HEK293T (cell line): ENCODE data around the gene COA8.
A peak's percentile ranks its signal among the peaks of the same experiment; 100 is the strongest.

ENCODE experiments used
- CTCF ChIA-PET: fragments of 350-600 bp; formaldehyde crosslinking; extraction: SDS; loops from one replicate; lab custom pipeline; 2021; ENCODE audit warnings: antibody characterized with exemption, inconsistent platforms; lab: Yijun Ruan, JAX
- POLR2A ChIA-PET: fragments of 350-600 bp; formaldehyde crosslinking; extraction: SDS; loops from one replicate; lab custom pipeline; 2020; ENCODE audit warnings: antibody characterized with exemption, inconsistent platforms; lab: Yijun Ruan, JAX
- DNase-seq: peaks from one replicate; pipeline ENCODE4 v3.0.0; 2012; ENCODE audit warnings: mixed read lengths; ENCODE audit errors: extremely low spot score
- ARNT ChIP-seq: fragments of 450-650 bp; IDR thresholded peaks from 2 replicates; pipeline ENCODE4 v1.6.1; 2017; ENCODE audit warnings: mild to moderate bottlenecking
- BHLHE40 ChIP-seq: fragments of 450-650 bp; IDR thresholded peaks from 2 replicates; pipeline ENCODE4 v1.6.1; 2016; ENCODE audit warnings: mild to moderate bottlenecking, moderate library complexity, borderline replicate concordance
- CTBP1 ChIP-seq: fragments of 450-650 bp; IDR thresholded peaks from 2 replicates; pipeline ENCODE4 v1.6.1; 2016; ENCODE audit warnings: borderline replicate concordance
- ELF4 ChIP-seq: fragments of 450-650 bp; IDR thresholded peaks from 2 replicates; pipeline ENCODE4 v1.6.1; 2017; ENCODE audit warnings: antibody characterized with exemption
- FOXA1 ChIP-seq: fragments of 450-650 bp; IDR thresholded peaks from 2 replicates; pipeline ENCODE4 v1.6.1; 2016; ENCODE audit warnings: mild to moderate bottlenecking
- FOXK2 ChIP-seq: fragments of 450-650 bp; IDR thresholded peaks from 2 replicates; pipeline ENCODE4 v1.6.1; 2016; ENCODE audit warnings: mild to moderate bottlenecking
- FOXM1 ChIP-seq: fragments of 450-650 bp; IDR thresholded peaks from 2 replicates; pipeline ENCODE4 v1.6.1; 2017; ENCODE audit warnings: mild to moderate bottlenecking, borderline replicate concordance
- HDGF ChIP-seq: fragments of 450-650 bp; IDR thresholded peaks from 2 replicates; pipeline ENCODE4 v1.6.1; 2017; ENCODE audit warnings: antibody characterized with exemption, borderline replicate concordance
- L3MBTL2 ChIP-seq: fragments of 450-650 bp; conservative IDR thresholded peaks from 2 replicates; pipeline ENCODE4 v1.6.1; 2016; ENCODE audit warnings: mild to moderate bottlenecking
- LEF1 ChIP-seq: fragments of 450-650 bp; IDR thresholded peaks from 2 replicates; pipeline ENCODE4 v1.6.1; 2017; ENCODE audit warnings: mild to moderate bottlenecking, borderline replicate concordance
- NFRKB ChIP-seq: fragments of 450-650 bp; IDR thresholded peaks from 2 replicates; pipeline ENCODE4 v1.6.1; 2016; ENCODE audit warnings: mild to moderate bottlenecking, moderate library complexity
- SP1 ChIP-seq: fragments of 450-650 bp; IDR thresholded peaks from 2 replicates; pipeline ENCODE4 v1.6.1; 2017
- SUZ12 ChIP-seq: fragments of 450-650 bp; IDR thresholded peaks from 2 replicates; pipeline ENCODE4 v1.6.1; 2016; ENCODE audit warnings: mild to moderate bottlenecking
- TARDBP ChIP-seq: fragments of 450-650 bp; IDR thresholded peaks from 2 replicates; pipeline ENCODE4 v1.6.1; 2016
- ZNF384 ChIP-seq: fragments of 450-650 bp; IDR thresholded peaks from 2 replicates; pipeline ENCODE4 v1.6.1; 2016
- TF ChIP-seq, protein P1 (sequence below): fragments of 450-650 bp; IDR thresholded peaks from 2 replicates; pipeline ENCODE4 v1.6.1; 2016

The COA8 gene

GRCh38 chr14:103546652-103547454, 15.9 kb upstream of the COA8 start:
- ChIA-PET CTCF (interaction anchor here (0.6 to 2.4 kb wide), 7 partner anchors 11 to 60 kb away, joined by 3 to 26 read pairs (median 5); no protein-coding TSS in a partner anchor), POLR2A (interaction anchor here (0.7 to 2.6 kb wide), 3 partner anchors 26 to 28 kb away, joined by 7 to 16 read pairs (median 14); no protein-coding TSS in a partner anchor)
- no peak for TF ChIP-seq FOXA1
- TF ChIP-seq HDGF: peak; percentile 77; the same call in 1 of the 2 replicates
- DNase-seq: peak; percentile 85

DNA sequence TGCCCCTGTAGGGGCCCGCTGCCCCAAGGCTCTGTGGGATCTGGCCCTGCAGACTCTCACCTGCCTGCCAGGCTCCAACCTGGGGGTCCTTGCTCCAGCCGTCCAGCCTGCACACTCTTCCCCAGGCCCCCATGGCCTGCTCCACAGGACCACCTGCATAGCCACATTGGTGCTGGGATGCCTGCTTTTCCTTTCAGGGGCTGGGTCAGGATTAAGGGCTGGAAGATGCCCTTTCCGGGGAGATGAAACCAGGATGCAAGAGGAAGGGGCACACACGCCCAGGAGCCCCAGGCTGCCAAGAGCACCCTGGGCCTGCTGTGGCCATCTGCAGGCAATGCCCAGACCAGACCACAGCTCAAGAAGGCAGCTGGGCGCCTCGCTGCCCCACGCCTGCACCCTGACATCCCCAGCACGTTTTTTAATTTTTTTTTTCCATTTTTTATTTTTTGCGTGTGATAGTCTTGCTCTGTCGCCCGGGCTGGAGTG, 15.3 kb upstream of the COA8 start:
- no peak for TF ChIP-seq TARDBP
- no peak for TF ChIP-seq FOXA1
- TF ChIP-seq SP1: no peak
- no peak for TF ChIP-seq FOXK2
- no peak for TF ChIP-seq L3MBTL2
- no peak for TF ChIP-seq ZNF384
- DNase-seq: no peak
- ChIA-PET CTCF (interaction anchor here (0.6 to 2.4 kb wide), 5 partner anchors 10 to 61 kb away, joined by 4 to 26 read pairs (median 6); no protein-coding TSS in a partner anchor), POLR2A (interaction anchor here (0.7 to 2.6 kb wide), 2 partner anchors 26 to 29 kb away, joined by 7 to 16 read pairs; no protein-coding TSS in a partner anchor)

GRCh38 chr14:103547941-103548462, 14.8 kb upstream of the COA8 start:
- ChIA-PET CTCF (interaction anchor here (1.2 kb wide), 1 partner anchor 10 kb away, joined by 17 read pairs; no protein-coding TSS in a partner anchor), POLR2A (no interaction called here)
- TF ChIP-seq TARDBP: no peak
- no peak for TF ChIP-seq SP1
- no peak for TF ChIP-seq SUZ12
- TF ChIP-seq, protein P1, sequence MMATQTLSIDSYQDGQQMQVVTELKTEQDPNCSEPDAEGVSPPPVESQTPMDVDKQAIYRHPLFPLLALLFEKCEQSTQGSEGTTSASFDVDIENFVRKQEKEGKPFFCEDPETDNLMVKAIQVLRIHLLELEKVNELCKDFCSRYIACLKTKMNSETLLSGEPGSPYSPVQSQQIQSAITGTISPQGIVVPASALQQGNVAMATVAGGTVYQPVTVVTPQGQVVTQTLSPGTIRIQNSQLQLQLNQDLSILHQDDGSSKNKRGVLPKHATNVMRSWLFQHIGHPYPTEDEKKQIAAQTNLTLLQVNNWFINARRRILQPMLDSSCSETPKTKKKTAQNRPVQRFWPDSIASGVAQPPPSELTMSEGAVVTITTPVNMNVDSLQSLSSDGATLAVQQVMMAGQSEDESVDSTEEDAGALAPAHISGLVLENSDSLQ: no peak
- no peak for TF ChIP-seq ARNT
- TF ChIP-seq BHLHE40: no peak
- TF ChIP-seq FOXA1: no peak
- no peak for TF ChIP-seq HDGF
- no peak for TF ChIP-seq FOXM1
- TF ChIP-seq FOXK2: no peak
- TF ChIP-seq LEF1: no peak
- TF ChIP-seq ELF4: no peak
- TF ChIP-seq NFRKB: no peak
- no peak for DNase-seq

DNA sequence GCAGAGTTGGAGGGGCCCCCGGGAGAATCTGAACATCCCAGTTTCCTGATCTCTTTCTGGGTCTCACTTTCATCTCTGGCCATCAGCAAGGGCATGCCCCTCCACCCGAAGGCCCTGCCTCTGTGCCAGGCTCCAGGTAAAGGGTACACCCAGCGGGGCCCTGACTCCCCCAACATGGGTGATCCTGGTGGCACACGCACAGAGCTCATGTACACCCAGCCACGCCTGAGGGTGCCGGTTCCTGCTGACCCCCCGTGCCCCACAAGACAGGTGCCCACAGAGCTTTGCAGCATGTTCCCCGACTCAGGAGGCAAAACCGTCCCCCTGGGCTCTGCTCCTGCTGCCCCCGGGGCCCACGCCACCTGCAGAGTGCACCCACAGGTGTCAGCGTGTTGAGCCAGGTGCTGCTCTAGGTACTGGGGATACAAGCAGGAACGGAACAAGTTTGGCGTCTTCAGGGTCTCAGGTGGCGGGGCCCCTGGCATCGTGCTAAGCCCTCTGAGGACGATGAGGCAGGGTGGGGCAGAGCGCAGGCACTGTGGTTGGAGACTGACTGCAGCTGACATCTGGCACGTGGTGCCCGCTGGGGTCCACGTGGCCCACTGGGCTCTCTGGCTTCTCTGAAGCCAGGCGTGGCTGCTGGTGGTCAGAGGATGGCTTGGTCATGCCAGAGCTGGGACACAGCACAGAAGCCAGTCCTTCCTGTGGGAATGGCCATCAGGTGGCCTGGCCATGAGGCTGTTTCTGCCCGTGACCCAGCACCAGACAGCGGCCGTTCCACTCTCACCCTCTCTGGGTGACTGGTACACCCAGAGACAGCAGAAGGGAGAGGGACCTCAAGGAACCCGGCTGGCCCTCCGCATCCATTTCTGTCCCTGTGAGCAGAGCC, 14.1 kb upstream of the COA8 start:
- TF ChIP-seq ELF4: no peak
- no peak for TF ChIP-seq ZNF384
- TF ChIP-seq, protein P1: no peak
- no peak for TF ChIP-seq LEF1
- TF ChIP-seq SUZ12: no peak
- TF ChIP-seq HDGF: no peak
- no peak for TF ChIP-seq BHLHE40
- TF ChIP-seq TARDBP: no peak
- TF ChIP-seq L3MBTL2: no peak
- no peak for TF ChIP-seq FOXM1
- no peak for TF ChIP-seq NFRKB
- no peak for TF ChIP-seq FOXA1
- no peak for TF ChIP-seq ARNT
- no peak for TF ChIP-seq FOXK2
- no peak for TF ChIP-seq SP1
- no peak for TF ChIP-seq CTBP1
- ChIA-PET CTCF (no interaction called here), POLR2A (interaction anchor here (1.0 kb wide), 1 partner anchor 28 kb away, joined by 3 read pairs; no protein-coding TSS in a partner anchor)
- no peak for DNase-seq

- ChIA-PET POLR2A (interaction anchor here (0.8 to 5.8 kb wide), 3 partner anchors 12 to 29 kb away, joined by 3 to 40 read pairs (median 3); partner anchors contain the start of genes BAG5 and CKB), CTCF (interaction anchor here (1.2 kb wide), 2 partner anchors 29 to 31 kb away, joined by 4 read pairs; no protein-coding TSS in a partner anchor)
- no peak for DNase-seq
- TF ChIP-seq, protein P1: no peak
- no peak for TF ChIP-seq ZNF384
- TF ChIP-seq LEF1: no peak
- TF ChIP-seq FOXM1: no peak
- TF ChIP-seq L3MBTL2: no peak
- no peak for TF ChIP-seq SUZ12
- no peak for TF ChIP-seq BHLHE40
- no peak for TF ChIP-seq NFRKB
- no peak for TF ChIP-seq HDGF
- no peak for TF ChIP-seq CTBP1
- no peak for TF ChIP-seq FOXA1
- TF ChIP-seq FOXK2: no peak
- TF ChIP-seq SP1: no peak
Observed at GRCh38 chr14:103549361-103550311, 13.1 kb upstream of the COA8 start.
